GM18498 (cell line): ENCODE data around the gene RFC2.
"Not testable (repeated sequence)": the region's sequence is repeated elsewhere in the genome, so short reads cannot be mapped to it uniquely, and the experiment has no call there.

Experiments
- ATAC-seq: cut with Tn5 transposase; IDR thresholded peaks from one replicate; pipeline ENCODE4 v1.9.1; 2021; ENCODE audit warnings: mild to moderate bottlenecking, moderate library complexity; ENCODE audit not compliant: unreplicated experiment

The RFC2 gene

DNA sequence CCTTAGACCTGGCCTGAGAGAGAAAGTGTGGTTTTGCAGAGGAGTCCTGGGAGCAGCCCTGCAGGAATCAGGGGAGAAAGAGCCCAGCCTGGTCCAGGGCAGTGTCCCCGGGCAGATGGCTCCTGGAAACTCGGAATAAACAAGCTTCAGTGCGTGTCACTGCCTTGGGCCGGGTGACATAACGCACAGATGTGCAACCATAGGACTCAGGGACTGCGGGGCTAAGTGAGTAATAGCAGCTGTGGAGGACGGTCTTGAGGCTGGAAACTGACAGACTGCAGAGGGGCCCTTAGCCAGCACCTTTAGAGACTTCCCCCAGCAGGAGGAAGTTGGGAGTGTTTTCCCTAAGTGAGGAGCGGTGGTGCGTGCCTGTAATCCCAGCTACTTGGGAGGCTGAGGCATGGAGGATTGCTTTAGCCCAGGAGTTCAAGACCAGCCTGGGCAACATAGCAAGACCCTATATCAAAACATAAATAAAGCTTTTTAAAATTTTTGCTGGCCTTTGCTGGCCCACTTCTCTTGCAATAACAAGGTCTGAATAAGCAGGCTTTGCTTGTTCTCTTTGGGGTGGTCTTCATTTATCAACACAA, 29.8 kb upstream of the RFC2 start:
- ATAC-seq = no peak

DNA sequence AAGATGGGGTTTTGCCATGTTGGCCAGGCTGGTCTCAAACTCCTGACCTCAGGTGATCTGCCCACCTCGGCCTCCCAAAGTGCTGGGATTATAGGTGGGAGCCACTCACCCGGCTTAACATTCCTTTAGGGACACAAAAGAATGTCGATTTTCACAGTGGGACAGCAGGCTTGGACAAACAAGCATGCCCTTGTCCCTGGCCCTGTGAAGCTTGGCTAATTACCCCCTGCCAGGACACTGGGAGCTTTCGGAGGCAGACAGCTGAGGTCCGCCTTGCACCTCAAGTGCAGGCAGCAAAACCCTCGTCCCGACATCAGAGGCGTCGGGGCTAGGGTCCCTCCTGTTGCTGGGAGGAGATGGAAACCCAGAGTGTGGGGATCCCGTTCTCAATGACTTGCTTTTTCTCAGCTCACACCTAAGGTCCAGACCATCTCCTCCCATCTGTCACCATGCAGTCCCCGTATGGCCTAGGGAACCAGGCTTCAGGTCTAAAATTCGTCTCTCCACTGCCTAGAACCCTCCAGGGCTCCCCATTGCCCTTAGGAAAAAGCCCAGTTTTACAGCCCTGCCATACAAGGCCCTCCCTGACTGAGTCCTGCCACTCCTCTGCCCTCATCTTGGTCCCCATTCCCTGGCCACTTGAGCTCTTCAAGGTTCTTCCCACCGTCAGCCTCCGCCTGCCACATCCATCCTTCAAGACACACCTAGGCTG, 28.7 kb upstream of the RFC2 start:
- no peak for ATAC-seq

DNA sequence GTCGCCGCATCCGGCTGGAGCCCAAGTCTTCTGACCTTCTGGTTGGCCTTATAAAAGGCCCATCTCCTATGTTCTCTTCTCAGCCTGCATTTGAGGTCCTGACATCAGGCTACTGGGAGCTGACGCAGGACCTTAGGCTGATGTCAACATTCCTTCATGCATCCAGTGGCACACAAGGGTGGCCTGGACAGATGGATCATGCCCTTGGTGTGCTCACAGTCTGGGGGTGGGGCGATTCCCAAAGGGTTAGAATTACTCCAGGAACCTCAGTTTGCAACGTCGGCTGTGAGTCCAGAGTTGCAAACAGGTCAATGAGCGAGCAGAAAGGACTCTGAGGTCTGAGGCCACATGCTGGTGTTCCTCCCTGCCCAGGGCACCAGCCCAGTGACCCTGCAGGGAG, 26.8 kb upstream of the RFC2 start:
- no peak for ATAC-seq

DNA sequence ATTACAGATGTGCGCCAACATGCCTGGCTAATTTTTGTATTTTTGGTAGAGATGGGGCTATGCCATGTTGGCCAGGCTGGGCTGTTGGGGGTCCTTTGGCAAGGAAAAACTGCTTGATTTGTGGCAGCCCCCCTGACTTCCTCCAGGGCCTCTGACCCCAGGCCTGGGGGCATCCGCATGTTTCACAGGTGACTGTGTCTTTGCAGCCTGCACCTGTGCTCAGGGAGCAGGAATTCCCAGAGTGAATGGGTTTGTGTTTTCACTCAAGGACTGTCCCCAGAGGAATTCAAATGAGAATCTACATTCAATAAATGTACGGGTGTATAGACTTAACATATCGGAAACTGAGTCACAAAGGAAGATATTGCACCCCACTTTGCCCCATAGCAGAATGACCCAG, 23.4 kb upstream of the RFC2 start:
- ATAC-seq = no peak

DNA sequence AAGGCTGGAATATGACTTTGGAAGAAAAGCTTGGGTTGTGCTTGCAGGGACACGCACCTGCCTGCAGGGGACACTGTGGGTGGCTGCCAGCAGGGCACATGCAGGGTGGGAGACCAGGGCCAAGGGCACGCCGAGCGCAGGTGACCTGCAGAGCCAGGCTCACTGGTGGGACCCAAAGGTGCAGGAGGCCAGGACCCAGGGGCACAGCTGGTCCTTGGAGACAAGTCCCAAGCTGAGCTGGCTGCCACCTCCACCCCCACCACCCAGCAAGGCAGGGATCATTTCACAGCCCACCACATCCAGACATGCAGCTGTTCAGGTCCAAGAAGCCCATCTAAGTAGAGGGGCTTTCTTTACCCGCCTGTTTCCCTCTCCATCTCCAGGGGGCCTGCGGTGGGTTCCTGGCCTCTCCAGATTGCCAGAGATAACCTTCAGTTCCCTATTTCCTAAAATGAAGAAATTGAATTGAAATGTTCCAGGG, 21.2 kb upstream of the RFC2 start:
- ATAC-seq = no peak

DNA sequence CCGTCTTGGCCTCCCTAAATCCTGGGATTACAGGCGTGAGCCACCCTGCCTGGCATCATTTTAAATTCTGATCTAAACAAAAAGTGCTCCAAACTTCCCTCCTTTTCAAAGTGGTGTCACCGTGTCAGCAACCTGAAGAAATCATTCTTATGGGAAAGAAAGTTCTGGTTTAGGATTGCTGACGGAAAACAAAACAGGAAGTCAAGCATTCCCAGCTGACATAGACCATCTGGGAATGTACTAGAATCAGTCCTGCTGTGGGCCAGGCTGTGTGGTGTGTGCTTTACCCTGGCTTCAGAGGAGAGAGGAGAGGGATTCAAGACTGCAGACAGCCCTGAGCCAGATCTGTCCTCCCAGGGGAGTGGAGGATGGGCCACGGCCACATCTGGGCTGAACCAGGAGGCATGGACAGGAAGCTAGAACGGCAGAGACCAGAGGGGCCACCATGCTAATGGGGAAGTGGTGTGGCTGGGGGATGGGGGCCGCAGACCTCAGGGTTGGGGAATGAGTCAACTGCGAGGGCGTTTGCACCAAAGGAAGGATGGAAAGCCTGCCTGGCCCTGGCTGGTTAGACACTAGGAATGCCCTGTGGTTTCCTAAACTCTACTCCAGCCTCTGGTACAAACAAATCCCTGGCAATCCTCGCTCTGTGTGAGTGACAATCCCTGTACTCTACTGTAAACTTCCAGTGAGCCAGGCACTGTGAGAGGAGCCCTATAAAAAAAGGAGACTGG, 18.3 kb upstream of the RFC2 start:
- peak; percentile 80 for ATAC-seq

DNA sequence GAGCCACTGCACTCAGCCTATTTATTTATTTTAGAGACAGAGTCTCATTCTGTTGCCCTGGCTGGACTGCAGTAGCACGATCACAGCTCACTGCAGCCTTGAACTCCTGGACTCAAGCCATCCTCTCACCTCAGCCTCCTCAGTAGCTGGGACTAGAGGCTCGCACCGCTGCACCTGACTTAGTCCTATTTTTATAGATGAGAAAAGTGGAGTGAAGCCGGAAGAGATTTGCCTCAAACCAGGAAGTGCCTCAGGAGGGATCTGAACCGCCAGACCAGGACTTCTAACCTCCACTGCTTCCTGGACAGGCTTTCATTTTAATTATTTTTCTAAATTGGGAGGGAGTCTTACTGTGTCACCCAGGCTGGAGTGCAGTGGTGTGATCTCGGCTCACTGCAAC, 17.5 kb upstream of the RFC2 start:
- no peak for ATAC-seq

DNA sequence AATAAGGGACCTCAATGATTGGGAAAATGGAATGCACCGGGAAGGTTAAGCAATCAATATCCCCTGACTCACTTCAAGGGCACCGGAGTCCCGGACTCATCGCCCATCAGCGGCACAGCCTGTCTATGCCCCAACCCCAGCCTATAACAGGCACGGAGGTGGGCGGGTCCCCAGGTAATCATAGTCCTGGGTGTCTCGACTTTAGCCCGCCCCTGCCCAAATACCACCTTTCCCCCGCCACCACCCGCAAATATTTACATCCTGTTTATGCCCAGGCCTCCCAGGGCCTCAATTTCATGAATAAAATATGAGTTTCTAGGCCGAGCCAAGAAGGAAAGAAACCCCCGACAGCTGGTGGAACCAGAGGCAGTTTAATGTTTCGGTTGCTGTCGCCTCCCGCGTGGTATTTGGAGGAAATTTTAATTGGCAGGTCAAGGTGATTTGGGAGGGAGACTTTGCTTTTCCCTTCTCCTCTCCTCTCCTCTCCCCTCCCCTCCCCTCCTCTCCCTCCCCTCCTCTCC, 15.6 kb upstream of the RFC2 start:
- peak; percentile 49 for ATAC-seq

DNA sequence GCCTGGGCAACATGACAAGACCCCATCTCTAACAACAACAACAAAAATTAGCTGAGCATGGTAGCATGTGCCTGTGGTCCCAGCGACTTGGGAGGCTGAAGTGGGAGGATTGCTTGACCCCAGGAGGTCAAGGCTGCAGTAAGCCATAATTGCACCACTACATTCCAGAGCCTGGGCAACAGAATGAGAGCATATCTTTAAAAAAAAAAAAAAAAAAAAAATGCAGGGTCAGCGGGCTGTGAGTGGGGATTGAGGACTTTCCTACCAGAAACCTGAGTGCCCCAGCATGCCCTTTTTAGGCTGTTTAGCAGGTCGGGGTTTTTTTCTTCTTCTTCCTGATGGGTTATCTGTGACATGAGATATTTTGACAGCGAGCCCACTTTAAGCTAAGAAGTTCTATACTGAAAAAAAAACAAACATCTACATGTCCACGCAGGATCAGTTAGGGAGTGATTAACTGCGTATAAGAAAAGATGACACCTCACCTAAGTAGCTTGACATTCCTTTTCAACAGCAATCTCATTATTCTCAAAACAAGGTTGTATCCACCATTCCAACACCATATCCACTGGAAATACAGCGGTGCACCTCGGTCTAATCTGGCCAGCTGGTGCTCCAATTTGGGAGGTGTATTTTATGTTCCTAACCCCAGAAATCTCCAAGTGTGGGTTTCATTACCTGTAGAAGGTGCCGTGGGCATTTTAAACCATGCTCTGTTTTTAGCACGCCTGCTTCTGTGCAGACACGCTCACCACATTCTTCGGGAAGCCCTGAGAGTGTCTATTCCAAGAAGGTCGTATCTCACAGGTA, 13.8 kb upstream of the RFC2 start:
- ATAC-seq = no peak

DNA sequence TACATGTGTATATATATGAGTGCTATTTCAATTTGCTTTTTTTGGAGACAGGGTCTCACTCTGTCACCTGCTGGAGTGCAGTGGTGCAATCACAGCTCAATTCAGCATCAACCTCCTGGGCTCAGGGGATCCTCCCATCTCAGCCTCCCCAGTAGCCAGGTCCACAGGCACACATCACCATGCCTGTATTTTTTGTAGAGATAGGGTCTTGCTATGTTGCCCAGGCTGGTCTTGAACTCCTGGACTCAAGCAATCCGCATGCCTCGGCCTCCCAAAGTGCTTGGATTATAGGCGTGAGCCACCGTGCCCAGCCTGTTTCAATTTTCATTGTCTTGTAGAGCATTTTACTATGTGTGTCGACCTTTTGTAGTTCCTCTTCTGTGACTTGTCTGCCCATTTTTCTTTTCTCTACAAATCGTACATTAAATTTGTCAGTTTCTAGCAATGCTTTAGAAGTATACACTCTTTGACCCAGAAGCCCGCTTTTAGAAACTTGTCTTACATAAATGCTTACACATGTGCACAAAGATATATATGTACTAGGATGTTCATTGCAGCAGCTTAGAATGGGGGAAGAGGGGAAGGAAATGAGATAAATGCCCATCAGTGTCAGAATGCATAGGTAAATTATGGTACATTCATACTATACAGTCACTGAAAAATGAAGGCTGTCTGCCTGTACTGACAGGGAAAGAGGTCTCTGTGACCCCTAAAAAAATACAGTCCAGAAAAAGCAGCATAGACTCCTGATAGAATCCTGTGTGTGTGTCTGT, 12.2 kb upstream of the RFC2 start:
- no peak for ATAC-seq

DNA sequence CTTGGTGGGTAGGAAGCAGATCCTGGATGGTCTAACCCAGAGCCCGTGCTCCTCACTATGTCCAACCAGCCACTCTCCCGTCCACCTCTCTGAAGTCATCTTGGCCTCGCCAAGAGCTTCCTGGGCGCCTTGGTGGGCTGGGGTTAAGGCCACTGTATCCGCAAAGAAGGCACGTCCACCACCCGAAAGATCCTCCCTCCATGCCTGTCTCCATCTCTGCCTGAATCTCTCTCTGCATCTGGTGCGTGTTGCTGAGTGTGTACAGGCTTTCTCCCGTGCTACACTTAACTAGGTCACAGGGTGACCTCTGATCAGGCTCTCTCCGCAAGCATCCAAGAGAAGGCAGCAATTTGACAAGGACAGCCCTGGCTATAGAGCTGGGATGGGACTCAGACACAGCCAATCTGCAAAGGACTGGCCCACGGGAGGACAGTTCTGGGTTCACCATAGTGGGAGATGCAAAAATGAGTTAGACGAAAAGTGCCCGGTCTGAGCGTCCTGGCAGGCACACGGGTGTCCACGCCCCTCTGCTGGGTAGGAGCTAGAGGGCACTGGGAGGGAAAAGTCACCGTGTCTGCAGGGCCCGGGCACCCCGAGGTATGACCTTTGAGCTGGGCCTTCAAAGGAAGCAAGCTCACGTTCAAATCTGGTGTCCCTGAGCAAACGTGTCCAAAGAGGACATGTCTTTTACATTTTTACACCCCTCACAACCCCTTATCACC, 9.4 kb upstream of the RFC2 start:
- no peak for ATAC-seq

DNA sequence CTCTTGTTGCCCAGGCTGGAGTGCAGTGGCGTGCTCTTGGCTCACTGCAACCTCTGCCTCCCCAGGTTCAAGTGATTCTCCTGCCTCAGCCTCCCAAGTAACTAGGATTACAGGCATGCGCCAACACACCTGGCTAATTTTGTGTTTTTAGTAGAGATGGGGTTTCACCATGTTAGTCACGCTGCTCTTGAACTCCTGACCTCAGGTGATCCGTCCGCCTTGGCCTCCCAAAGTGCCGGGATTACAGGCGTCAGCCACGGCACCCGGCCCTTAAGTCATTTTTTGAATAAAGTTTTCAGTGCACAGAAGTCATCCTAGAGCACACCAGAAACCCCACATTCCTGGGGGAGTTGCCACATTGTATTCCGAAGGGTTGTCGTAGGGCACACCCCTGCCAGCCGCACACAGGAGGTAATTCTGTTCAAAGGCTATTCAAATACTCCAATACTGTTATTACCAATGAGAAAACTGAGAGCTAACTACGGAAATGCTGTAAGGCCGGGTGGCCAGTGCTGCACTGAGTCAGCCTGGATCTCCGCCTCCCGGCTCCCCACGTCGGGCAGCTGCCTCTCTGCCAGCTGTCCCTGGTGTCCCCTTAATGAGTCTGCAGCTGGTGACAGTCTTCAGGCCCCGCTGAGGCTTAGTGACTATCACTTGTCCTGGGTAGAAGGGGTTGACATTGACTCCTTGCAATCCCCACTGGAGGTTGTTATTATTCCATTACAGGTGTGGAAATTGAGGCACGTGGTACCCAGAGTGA, 8.6 kb upstream of the RFC2 start:
- no peak for ATAC-seq

DNA sequence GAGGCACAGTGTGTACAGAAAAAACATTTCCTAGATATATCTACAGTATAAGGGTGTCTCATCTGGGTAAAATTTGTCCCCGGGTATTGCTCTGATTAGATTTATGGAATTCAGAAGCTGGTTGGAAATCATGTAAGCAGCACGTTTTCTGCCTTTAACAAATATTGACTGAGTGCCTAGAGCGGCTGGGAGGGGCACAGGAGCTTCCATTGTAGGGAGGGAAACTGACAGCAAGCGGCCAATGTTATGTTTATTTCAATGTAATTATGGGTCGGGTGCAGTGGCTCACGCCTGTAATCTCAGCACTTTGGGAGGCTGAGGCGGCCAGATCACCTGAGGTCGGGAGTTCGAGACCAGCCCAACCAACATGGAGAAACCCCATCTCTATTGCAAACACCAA, 4.4 kb upstream of the RFC2 start:
- ATAC-seq = no peak

DNA sequence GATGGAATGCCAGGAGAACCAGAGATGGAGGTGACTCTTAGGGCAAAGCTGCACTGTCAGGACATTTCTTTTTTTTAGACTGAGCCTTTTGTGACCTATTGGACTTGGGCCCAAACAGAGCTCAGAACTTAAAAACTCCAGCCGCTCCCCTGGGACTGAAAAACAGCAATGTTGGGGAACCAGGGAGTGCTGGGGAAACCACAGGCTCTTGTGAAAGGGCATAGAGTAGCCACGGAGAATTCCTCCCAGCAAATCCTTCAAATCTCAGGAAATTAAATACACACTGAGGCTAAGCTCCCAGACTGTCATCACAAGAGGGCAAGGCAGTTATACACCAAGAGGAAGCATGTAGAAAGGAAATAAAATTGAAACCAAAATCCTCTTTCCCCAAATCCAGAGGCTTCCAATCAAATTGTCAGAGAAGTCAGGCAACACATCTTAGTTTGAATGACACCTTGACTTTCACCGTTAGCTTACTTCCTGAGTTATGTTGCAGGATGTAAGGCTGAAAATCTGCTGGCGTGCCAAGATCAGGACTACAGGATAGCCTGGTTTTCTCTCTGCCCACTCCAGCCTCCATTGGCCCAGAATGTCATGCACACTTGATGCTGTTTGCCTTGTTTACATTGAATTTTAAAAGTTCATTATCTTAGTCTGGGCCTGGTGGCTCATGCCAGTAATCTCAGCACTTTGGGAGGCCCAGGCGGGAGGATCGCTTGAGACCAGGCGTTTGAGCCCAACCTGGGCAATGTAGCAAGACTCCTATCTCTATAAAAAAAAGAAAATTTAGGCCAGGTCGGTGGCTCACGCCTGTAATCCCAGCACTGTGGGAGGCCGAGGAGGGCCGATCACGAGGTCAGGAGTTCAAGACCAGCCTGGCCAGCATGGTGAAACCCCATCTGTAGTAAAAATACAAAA, 2.6 kb upstream of the RFC2 start:
- ATAC-seq = no peak

DNA sequence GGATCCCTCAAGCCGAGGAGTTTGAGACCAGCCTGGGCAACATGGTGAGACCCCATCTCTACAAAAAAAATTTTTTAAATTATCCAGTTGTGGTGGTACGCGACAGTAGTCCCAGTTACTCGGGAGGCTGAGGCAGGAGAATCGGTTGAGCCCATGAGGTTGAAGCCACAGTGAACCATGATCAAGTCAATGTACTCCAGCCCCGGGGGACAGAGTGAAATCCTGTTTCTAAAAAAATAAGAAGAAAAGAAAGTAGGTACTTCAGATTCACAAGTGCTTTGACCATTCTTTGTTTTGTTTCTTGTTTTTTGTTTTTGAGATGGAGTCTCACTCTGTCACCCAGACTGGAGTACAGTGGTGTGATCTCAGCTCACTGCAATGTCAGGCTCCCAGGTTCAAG, 1.3 kb upstream of the RFC2 start:
- not testable (repeated sequence) for ATAC-seq

DNA sequence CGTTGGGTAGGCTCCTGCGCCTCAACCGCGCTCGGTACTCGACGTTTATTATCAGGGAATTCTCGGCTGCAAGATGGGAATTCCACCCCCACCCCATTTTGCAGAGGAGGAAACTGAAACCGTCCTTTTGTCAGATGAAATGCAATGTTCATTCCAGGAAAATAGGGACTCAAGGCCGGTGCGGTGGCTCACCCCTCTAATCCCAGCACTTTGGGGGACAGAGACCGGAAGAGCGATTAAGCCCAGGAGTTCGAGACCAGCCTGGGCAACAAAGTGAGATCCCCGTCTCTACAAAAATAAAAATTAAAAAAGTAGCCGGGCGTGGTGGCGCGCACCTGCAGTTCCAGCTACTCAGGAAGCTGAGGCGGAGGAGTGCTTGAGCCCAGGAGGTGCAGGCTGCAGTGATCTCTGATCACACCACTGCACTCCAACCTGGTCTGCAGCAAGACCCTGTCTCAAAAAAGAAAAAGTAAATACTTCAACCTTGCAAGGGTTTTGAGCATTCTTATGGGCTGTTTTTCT, 720 bp upstream of the RFC2 start:
- no peak for ATAC-seq

DNA sequence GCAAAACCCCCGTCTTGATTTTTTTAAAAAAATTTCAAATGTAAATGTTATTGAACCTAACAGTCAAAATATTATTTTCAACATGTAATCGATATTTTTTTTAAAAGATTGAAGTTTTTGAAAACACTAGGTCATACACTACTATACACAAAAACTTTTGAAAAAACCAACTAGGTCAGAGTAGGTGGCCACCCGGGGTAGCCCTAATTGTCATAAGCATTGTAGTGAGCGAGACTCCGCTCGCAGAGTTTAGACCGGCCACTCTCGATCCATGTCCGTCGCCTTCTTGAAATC, 417 bp downstream of the RFC2 start:
- peak; percentile 1 for ATAC-seq

DNA sequence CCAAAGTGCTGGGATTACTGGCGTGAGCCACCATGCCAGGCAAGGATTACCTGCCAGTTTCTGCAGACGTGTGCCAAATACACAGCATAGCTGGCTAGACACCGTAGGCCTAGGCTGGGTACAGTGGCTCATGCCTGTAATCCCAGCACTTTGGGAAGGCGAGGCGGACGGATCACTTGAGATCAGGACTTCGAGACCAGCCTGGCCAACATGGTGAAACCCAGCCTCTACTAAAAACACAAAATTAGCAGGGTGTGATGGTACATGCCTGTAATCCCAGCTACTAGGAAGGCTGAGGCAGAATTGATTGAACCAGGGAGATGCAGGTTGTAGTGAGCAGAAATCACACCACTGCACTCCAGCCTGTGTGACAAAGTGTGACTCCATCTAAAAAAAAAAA, 868 bp downstream of the RFC2 start:
- no peak for ATAC-seq
